GM12864 (cell line): ENCODE data around the gene CILP2.

ENCODE experiments used
- DNase-seq: peaks from one replicate; pipeline ENCODE4 v3.0.0-alpha.2; 2011; ENCODE audit warnings: low read depth
- H3K4me3 ChIP-seq: 2 replicates; pipeline ENCODE4 v1.5.1; 2011; ENCODE audit warnings: mild to moderate bottlenecking, low read depth, low read length, control low read depth
- TF ChIP-seq, protein P1 (sequence below): IDR thresholded peaks from 2 replicates; pipeline ENCODE4 v1.5.1; 2011; ENCODE audit warnings: low read depth, mild to moderate bottlenecking, moderate library complexity, low read length, control low read depth, inconsistent platforms; ENCODE audit errors: missing control alignments

The CILP2 gene

DNA sequence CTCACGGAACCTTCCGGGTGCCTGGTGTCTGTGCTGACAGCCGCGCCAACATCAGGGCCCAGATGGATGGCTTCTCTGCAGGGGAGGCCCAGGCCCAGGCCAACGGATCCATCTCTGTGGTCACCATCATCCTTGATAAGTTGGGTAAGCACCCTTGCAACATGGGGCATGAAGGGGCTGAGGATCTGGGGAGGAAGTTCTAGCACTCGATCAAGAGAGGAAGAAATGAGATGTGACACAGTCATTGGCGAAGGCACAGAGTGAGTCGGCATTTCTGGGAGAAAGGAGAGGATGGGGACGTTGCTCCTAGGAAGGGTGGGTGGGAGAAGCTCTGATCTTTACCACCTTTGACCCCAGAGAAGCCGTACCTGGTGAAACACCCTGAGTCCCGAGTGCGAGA lies 4.4 kb downstream of the CILP2 start:
- TF ChIP-seq, protein P1, sequence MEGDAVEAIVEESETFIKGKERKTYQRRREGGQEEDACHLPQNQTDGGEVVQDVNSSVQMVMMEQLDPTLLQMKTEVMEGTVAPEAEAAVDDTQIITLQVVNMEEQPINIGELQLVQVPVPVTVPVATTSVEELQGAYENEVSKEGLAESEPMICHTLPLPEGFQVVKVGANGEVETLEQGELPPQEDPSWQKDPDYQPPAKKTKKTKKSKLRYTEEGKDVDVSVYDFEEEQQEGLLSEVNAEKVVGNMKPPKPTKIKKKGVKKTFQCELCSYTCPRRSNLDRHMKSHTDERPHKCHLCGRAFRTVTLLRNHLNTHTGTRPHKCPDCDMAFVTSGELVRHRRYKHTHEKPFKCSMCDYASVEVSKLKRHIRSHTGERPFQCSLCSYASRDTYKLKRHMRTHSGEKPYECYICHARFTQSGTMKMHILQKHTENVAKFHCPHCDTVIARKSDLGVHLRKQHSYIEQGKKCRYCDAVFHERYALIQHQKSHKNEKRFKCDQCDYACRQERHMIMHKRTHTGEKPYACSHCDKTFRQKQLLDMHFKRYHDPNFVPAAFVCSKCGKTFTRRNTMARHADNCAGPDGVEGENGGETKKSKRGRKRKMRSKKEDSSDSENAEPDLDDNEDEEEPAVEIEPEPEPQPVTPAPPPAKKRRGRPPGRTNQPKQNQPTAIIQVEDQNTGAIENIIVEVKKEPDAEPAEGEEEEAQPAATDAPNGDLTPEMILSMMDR: no peak
- DNase-seq: no peak
- H3K4me3 ChIP-seq: no peak overlapping the region

DNA sequence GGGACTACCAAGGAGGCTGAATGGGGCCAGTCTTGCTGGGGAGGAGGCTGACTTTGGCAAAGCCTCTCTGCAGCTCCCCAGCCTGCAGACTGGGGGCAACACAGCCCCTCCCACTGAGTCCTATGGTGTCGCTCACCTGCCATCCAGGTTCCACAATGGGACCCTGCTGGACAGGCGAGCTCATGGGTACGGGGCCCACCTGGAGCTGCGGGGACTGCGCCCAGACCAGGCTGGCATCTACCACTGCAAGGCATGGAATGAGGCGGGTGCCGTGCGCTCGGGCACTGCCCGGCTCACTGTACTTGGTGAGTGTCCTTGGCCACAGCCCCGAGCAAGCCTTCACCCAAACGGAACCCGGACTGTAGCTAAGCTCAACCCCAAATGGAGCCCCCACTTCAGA lies 5.0 kb downstream of the CILP2 start:
- no peak for DNase-seq
- H3K4me3 ChIP-seq: no peak overlapping the region
- TF ChIP-seq, protein P1: no peak

- no peak for DNase-seq
- TF ChIP-seq, protein P1: no peak
- H3K4me3 ChIP-seq: no peak overlapping the region
Observed at GRCh38 chr19:19543640-19544039, 5.6 kb downstream of the CILP2 start.

GRCh38 chr19:19544257-19544953 lies 6.3 kb downstream of the CILP2 start:
- no peak overlapping the region for H3K4me3 ChIP-seq
- TF ChIP-seq, protein P1: no peak

DNA sequence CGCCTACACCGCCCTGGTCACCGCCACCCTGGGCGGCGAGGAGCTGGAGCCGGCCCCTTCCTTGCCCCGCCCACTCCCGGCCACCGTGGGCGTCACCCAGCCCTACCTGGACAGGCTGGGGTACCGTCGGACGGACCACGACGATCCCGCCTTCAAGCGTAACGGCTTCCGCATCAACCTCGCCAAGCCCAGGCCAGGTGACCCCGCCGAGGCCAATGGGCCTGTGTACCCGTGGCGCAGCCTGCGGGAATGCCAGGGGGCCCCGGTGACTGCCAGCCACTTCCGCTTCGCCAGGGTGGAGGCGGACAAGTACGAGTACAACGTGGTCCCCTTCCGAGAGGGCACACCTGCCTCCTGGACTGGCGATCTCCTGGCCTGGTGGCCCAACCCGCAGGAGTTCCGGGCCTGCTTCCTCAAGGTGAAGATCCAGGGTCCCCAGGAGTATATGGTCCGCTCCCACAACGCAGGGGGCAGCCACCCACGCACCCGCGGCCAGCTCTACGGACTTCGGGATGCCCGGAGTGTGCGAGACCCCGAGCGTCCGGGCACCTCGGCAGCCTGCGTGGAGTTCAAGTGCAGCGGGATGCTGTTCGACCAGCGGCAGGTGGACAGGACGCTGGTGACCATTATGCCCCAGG lies 7.0 kb downstream of the CILP2 start:
- H3K4me3 ChIP-seq: no peak overlapping the region
- no peak for DNase-seq
- TF ChIP-seq, protein P1: no peak

More at GRCh38 chr19:19544257-19544953, 6.3 kb downstream of the CILP2 start:
- no peak for DNase-seq

DNA sequence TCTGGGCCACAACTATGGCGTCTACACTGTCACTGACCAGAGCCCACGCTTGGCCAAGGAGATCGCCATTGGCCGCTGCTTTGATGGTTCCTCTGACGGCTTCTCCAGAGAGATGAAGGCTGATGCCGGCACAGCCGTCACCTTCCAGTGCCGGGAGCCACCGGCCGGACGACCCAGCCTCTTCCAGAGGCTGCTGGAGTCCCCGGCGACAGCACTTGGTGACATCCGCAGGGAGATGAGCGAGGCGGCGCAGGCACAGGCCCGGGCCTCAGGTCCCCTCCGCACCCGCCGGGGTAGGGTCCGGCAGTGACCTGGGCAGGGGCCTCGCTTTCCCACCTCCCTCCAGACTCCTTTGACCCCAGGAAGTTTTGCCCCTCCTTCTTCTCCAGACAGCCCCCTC lies 7.6 kb downstream of the CILP2 start:
- H3K4me3 ChIP-seq: no peak overlapping the region
- TF ChIP-seq, protein P1: no peak
- DNase-seq: no peak

- DNase-seq: no peak
- H3K4me3 ChIP-seq: no peak overlapping the region
- TF ChIP-seq, protein P1: no peak
Observed at GRCh38 chr19:19546751-19547162, 8.7 kb downstream of the CILP2 start.
